GM18502 (cell line): ENCODE data around the gene NLRP9.

Experiments
- ATAC-seq: cut with Tn5 transposase; IDR thresholded peaks from one replicate; pipeline ENCODE4 v1.9.1; 2021; ENCODE audit warnings: mild to moderate bottlenecking; ENCODE audit not compliant: unreplicated experiment, poor library complexity

The NLRP9 gene

GRCh38 chr19:55675661-55676354, 62.4 kb downstream of the NLRP9 start:
- ATAC-seq, result no peak

- ATAC-seq, result peak; percentile 67
Observed at GRCh38 chr19:55674841-55675660, 63.2 kb downstream of the NLRP9 start, which contains the start of gene EPN1. Gene EPN1, plus strand, starts transcription at chr19:55675226. Its CDS starts 3,402 bp downstream, at chr19:55678628.

- ATAC-seq, result no peak
Observed at GRCh38 chr19:55674459-55674840, 63.8 kb downstream of the NLRP9 start.

- no peak for ATAC-seq
Observed at GRCh38 chr19:55673889-55674288, 64.3 kb downstream of the NLRP9 start.

- no peak for ATAC-seq
Observed at GRCh38 chr19:55673465-55673864, 64.7 kb downstream of the NLRP9 start.

- no peak for ATAC-seq
Observed at GRCh38 chr19:55672418-55672817, 65.8 kb downstream of the NLRP9 start.

- ATAC-seq, result no peak
Observed at GRCh38 chr19:55671054-55671378, 67.2 kb downstream of the NLRP9 start.

GRCh38 chr19:55670280-55671053, 67.7 kb downstream of the NLRP9 start:
- ATAC-seq, result no peak

- no peak for ATAC-seq
Observed at GRCh38 chr19:55669418-55670279, 68.6 kb downstream of the NLRP9 start.

- no peak for ATAC-seq
Observed at GRCh38 chr19:55668603-55669348, 69.4 kb downstream of the NLRP9 start.

- ATAC-seq, result no peak
Observed at GRCh38 chr19:55667958-55668357, 70.2 kb downstream of the NLRP9 start.

- no peak for ATAC-seq
Observed at GRCh38 chr19:55667511-55667910, 70.7 kb downstream of the NLRP9 start.

GRCh38 chr19:55667006-55667381, 71.2 kb downstream of the NLRP9 start:
- no peak for ATAC-seq

GRCh38 chr19:55666343-55667005, 71.7 kb downstream of the NLRP9 start:
- no peak for ATAC-seq

GRCh38 chr19:55663846-55664536, 74.2 kb downstream of the NLRP9 start:
- no peak for ATAC-seq

GRCh38 chr19:55661826-55662225, 76.4 kb downstream of the NLRP9 start:
- no peak for ATAC-seq

GRCh38 chr19:55660991-55661390, 77.2 kb downstream of the NLRP9 start:
- no peak for ATAC-seq

GRCh38 chr19:55660404-55660803, 77.8 kb downstream of the NLRP9 start:
- no peak for ATAC-seq
